ENCODE data around the gene MAST4. TPM values are rescaled to one million over a fixed set of nuclear protein-coding genes. Genes with fewer than 3 reads are reported as not detected.

Gene MAST4
- total RNA-seq, 1 donor from 2014 or later = 19.1 TPM

DNA sequence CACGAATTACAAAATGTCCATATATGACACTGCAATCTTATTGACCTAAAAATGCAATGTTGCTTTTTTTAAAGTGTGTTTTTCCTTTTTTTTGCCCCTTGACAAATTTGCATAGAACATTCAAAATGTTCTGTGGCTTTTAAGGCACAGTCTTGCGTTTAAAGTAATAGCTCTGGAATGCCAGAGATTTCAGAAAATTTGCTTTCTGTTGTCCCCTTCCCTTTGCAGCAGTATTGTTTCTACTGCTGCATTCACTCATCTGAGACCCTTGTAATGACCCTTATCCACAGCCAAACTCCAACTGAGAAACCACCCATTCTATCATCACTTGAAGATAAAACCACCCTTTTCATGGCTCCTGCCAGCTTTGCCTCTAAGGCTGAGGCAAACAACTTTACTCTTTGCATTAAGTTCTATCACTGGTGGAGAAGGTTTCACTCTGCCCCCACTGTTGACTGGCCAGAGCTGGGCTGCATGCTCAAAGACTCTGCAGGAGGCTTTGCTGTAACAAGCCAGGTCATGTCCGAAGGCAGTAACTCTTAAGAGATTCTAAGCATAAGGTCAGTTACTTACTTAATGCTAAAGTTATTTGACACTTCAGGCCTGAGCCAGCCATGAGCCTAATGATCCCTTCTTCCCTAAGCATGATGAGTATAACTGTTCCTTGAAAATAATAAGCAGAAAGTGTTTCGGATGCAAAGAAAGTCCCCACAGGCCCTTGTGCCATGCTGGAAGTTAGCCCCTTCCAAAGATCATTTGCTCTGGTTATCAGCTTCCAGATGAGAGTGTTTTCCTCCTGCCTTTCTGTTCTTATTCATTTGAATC lies 498.5 kb downstream of the MAST4 start:
- DNase-seq (ENCODE audit: low read depth) = peak; percentile 32
- Histone ChIP-seq H3K36me3 (ENCODE audit: control insufficient read depth, insufficient read depth, low read length) (no peaks in the 10 kb centered on the region), H3K27me3 (ENCODE audit: control insufficient read depth, insufficient read depth, low read length) (no peaks in the 10 kb centered on the region)

GRCh38 chr5:67095346-67096171 lies 499.4 kb downstream of the MAST4 start:
- no peak overlapping the region for H3K4me3 ChIP-seq (ENCODE audit: low read depth, low read length)
- no peaks in the 10 kb centered on the region for H3K27me3 ChIP-seq (ENCODE audit: control insufficient read depth, insufficient read depth, low read length)
- no peak for DNase-seq (ENCODE audit: low read depth)
- no peaks in the 10 kb centered on the region for H3K36me3 ChIP-seq (ENCODE audit: control insufficient read depth, insufficient read depth, low read length)
- no peak for TF ChIP-seq CTCF (IDR thresholded peaks at IDR 0.05; ENCODE audit: insufficient read depth, low read length, poor library complexity, severe bottlenecking)

More for the DNA sequence above, 498.5 kb downstream of the MAST4 start:
- TF ChIP-seq CTCF (IDR thresholded peaks at IDR 0.05; ENCODE audit: insufficient read depth, low read length, poor library complexity, severe bottlenecking) = no peak
- no peak overlapping the region for H3K4me3 ChIP-seq (ENCODE audit: low read depth, low read length)

DNA sequence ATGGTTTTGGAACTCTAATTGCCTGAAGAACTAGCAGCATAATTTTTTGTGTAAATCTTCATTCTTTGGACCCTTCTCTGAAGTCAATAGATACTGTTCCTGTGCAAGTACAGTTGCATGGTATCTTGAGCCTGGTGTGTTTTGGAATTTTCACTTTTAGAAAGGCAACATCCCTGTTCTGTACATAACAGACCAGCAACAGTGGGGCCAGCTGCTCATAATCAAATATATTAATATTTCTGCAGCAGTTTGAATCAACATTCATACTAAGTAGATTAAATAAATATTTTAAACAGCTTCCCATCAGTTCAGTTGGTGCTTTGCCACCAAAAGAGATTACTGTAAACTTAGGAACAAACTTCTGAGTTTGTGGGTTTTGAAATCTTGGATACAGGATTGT lies 502.5 kb downstream of the MAST4 start:
- Histone ChIP-seq H3K4me3 (ENCODE audit: low read depth, low read length) (no peak overlapping the region), H3K27me3 (ENCODE audit: control insufficient read depth, insufficient read depth, low read length) (no peaks in the 10 kb centered on the region), H3K36me3 (ENCODE audit: control insufficient read depth, insufficient read depth, low read length) (no peaks in the 10 kb centered on the region)
- TF ChIP-seq CTCF (IDR thresholded peaks at IDR 0.05; ENCODE audit: insufficient read depth, low read length, poor library complexity, severe bottlenecking) = no peak
- DNase-seq (ENCODE audit: low read depth) = no peak

DNA sequence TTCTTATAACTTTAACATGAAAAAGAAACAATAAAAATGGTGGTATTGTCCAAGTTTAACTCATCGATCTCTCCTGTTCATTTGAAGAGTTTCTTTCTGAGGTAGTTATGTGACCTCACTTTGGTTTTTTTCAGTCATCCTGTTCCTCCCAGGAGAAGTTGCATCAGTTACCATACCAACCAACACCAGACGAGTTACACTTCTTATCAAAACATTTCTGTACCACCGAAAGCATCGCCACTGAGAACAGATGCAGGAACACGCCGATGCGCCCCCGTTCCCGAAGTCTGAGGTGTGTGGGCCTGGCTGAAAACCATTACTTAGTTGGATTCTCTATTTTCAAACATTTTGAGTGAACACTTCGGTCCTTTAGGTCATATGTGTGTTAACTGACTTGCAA lies 504.1 kb downstream of the MAST4 start:
- Histone ChIP-seq H3K36me3 (ENCODE audit: control insufficient read depth, insufficient read depth, low read length) (no peaks in the 10 kb centered on the region), H3K27me3 (ENCODE audit: control insufficient read depth, insufficient read depth, low read length) (no peaks in the 10 kb centered on the region), H3K4me3 (ENCODE audit: low read depth, low read length) (no peak overlapping the region)
- DNase-seq (ENCODE audit: low read depth) = no peak
- no peak for TF ChIP-seq CTCF (IDR thresholded peaks at IDR 0.05; ENCODE audit: insufficient read depth, low read length, poor library complexity, severe bottlenecking)

DNA sequence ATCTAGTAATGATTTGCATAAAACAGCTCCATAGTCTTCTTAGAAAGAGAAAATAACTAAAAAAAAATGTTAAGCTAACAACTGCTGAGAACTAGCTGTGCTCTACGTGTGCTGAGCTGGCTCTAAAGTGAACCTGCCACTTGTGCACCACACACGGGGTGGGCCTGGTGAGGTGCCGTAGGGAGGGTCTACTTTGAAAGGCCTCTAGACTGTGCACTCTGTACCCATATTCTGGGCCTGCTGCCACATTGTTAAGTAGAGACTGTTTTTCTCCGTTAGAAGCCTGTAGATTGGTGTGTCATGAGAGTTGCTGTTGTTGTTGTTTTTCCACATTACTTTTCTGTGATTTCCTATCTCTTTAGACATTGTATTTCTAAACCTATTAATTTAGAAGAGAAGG lies 506.5 kb downstream of the MAST4 start:
- TF ChIP-seq CTCF (IDR thresholded peaks at IDR 0.05; ENCODE audit: insufficient read depth, low read length, poor library complexity, severe bottlenecking) = no peak
- Histone ChIP-seq H3K27me3 (ENCODE audit: control insufficient read depth, insufficient read depth, low read length) (no peaks in the 10 kb centered on the region), H3K4me3 (ENCODE audit: low read depth, low read length) (no peak overlapping the region), H3K36me3 (ENCODE audit: control insufficient read depth, insufficient read depth, low read length) (no peaks in the 10 kb centered on the region)
- DNase-seq (ENCODE audit: low read depth) = no peak

Data from kidney epithelial cell (primary cell).